HepG2 (cell line): ENCODE data around the gene BID. TPM values are rescaled to one million over a fixed set of nuclear protein-coding genes. Genes with fewer than 3 reads are reported as not detected.

Source experiments
- ATAC-seq: fragments of 200-7000 bp; cut with Tn5 transposase; 3 replicates; pipeline ENCODE4 v1.9.1; 2020; ENCODE audit warnings: mild to moderate bottlenecking, moderate library complexity
- BruUV-seq: library from RNA; stranded (reverse); fragments of 400-500 nt; replicated peaks from 2 replicates; lab custom pipeline; 2021; lab: Mats Ljungman, UMichigan
- CTCF ChIA-PET: fragments of 300-600 bp; formaldehyde crosslinking; extraction: SDS; loops from one replicate; lab custom pipeline; 2021; ENCODE audit warnings: low total read pairs, inconsistent platforms, low intra/inter-chr PET ratio; lab: Yijun Ruan, JAX
- POLR2A ChIA-PET: fragments of 350-600 bp; sonication (Branson Sonifier 250); formaldehyde crosslinking; loops from one replicate; lab custom pipeline; 2020; ENCODE audit warnings: antibody characterized with exemption, inconsistent platforms; lab: Yijun Ruan, JAX
- DNase-seq: peaks from one replicate; pipeline ENCODE4 v3.0.0-alpha.2; 2015; ENCODE audit warnings: low spot score
- FAIRE-seq: peaks from 3 replicates; lab custom pipeline; 2011; peaks lifted over from hg19 to GRCh38; lab: Jason Lieb, UNC
- H2AFZ ChIP-seq: one replicate; pipeline ENCODE4 v1.6.1; 2011; ENCODE audit warnings: low read length, inconsistent platforms
- H3K27ac ChIP-seq: fragments of 300-600 bp; 3 replicates; pipeline ENCODE4 v1.8.0; 2011; ENCODE audit warnings: mixed run types, mild to moderate bottlenecking, mixed read lengths, low read length, inconsistent platforms; ENCODE audit not compliant: insufficient read depth; ENCODE audit errors: extremely low read length
- H3K27me3 ChIP-seq, 2 experiments: fragments of 200-600 bp in 1 of 2; 2 replicates in 1 of 2; 3 replicates in 1 of 2; pipeline versions ENCODE4 v1.6.0 to v1.8.0; 2011; ENCODE audit warnings: low read length in 2 of 2, mild to moderate bottlenecking in 2 of 2, moderate library complexity in 2 of 2, inconsistent platforms in 1 of 2; ENCODE audit not compliant: insufficient read depth in 2 of 2, control insufficient read depth in 1 of 2
- H3K36me3 ChIP-seq, 2 experiments: fragments of 200-600 bp in 1 of 2; replicated peaks in 1 of 2; 2 replicates in 1 of 2; 3 replicates in 1 of 2; pipeline versions ENCODE4 v1.5.1 to v1.8.0; 2011; ENCODE audit warnings: low read length in 2 of 2, inconsistent platforms in 1 of 2; ENCODE audit not compliant: insufficient read depth in 2 of 2, control insufficient read depth in 1 of 2
- H3K4me1 ChIP-seq: 2 replicates; pipeline ENCODE4 v1.5.1; 2012; ENCODE audit warnings: low read length, inconsistent platforms; ENCODE audit not compliant: insufficient read depth
- H3K4me2 ChIP-seq: 2 replicates; pipeline ENCODE4 v1.6.0; 2011; ENCODE audit warnings: low read depth, low read length, inconsistent platforms
- H3K4me3 ChIP-seq, 3 experiments: fragments of 200-600 bp in 1 of 3; sonication (generic), shearing (Covaris generic) in 1 of 3; replicated peaks in 1 of 3; 2 replicates each; pipeline ENCODE4 v1.5.1; 2011 to 2016; ENCODE audit warnings: low read length in 3 of 3, inconsistent platforms in 2 of 3, low read depth in 2 of 3, mild to moderate bottlenecking in 2 of 3, control low read depth in 1 of 3, mixed read lengths in 1 of 3; ENCODE audit not compliant: insufficient read depth in 1 of 3
- H3K79me2 ChIP-seq: one replicate; pipeline ENCODE4 v1.6.1; 2011; ENCODE audit warnings: low read length, inconsistent platforms; ENCODE audit not compliant: insufficient read depth
- H3K9ac ChIP-seq: 2 replicates; pipeline ENCODE4 v1.6.0; 2011; ENCODE audit warnings: mild to moderate bottlenecking, low read depth, low read length, inconsistent platforms; ENCODE audit not compliant: insufficient read depth
- H3K9me3 ChIP-seq: 2 replicates; pipeline ENCODE4 v1.5.1; 2012; ENCODE audit warnings: mild to moderate bottlenecking, low read length
- H4K20me1 ChIP-seq: 2 replicates; pipeline ENCODE4 v1.6.0; 2011; ENCODE audit warnings: inconsistent platforms, mild to moderate bottlenecking, low read length, moderate library complexity; ENCODE audit not compliant: insufficient read depth
- CHD2 ChIP-seq: IDR thresholded peaks from 2 replicates; pipeline ENCODE4 v1.6.1; 2011; ENCODE audit warnings: low read depth, low read length, improper control_type of control experiment
- CREM ChIP-seq, 2 experiments: sonication (generic) in 1 of 2; formaldehyde crosslinking in 1 of 2; IDR thresholded peaks; 2 replicates each; pipeline versions ENCODE4 v1.4.0 to v1.6.1; 2016 to 2020; ENCODE audit warnings: antibody characterized with exemption in 1 of 2, mild to moderate bottlenecking in 1 of 2, missing genetic modification reagents in 1 of 2
- FIP1L1 ChIP-seq: fragments of 200-400 bp; formaldehyde crosslinking; IDR thresholded peaks from 2 replicates; pipeline ENCODE4 v1.6.1; 2018; ENCODE audit warnings: low read depth, mild to moderate bottlenecking, low read length, moderate library complexity, borderline replicate concordance; ENCODE audit not compliant: insufficient read depth
- GRHL1 ChIP-seq: sonication (generic); formaldehyde crosslinking; conservative IDR thresholded peaks from 2 replicates; pipeline ENCODE4 v1.8.0; 2022; ENCODE audit warnings: missing genetic modification reagents
- GZF1 ChIP-seq: sonication (generic); formaldehyde crosslinking; IDR thresholded peaks from 2 replicates; pipeline ENCODE4 v1.5.1; 2020; ENCODE audit warnings: mild to moderate bottlenecking, missing genetic modification reagents
- KLF15 ChIP-seq: sonication (generic); formaldehyde crosslinking; IDR thresholded peaks from 2 replicates; pipeline ENCODE4 v1.8.1; 2023; ENCODE audit warnings: borderline replicate concordance, mild to moderate bottlenecking, inconsistent platforms, missing genetic modification reagents, mixed read lengths
- KLF16 ChIP-seq, 2 experiments: sonication (generic) in 1 of 2; formaldehyde crosslinking in 1 of 2; IDR thresholded peaks; 2 replicates each; pipeline versions ENCODE4 v1.6.1 to v1.8.0; 2016 to 2023; ENCODE audit warnings: missing genetic modification reagents in 2 of 2, missing compliant biosample characterization in 1 of 2
- ZBTB39 ChIP-seq: sonication (generic); formaldehyde crosslinking; IDR thresholded peaks from 2 replicates; pipeline ENCODE4 v1.5.0; 2020; ENCODE audit warnings: missing genetic modification reagents
- ZNF225 ChIP-seq: sonication (generic); formaldehyde crosslinking; IDR thresholded peaks from 2 replicates; pipeline ENCODE4 v1.4.0; 2020; ENCODE audit warnings: mild to moderate bottlenecking, missing genetic modification reagents
- ZNF317 ChIP-seq: sonication (generic); formaldehyde crosslinking; IDR thresholded peaks from 2 replicates; pipeline ENCODE4 v1.5.0; 2020; ENCODE audit warnings: mild to moderate bottlenecking, missing genetic modification reagents
- ZNF572 ChIP-seq: sonication (generic); formaldehyde crosslinking; IDR thresholded peaks from 2 replicates; pipeline ENCODE4 v1.5.1; 2020; ENCODE audit warnings: mild to moderate bottlenecking, missing genetic modification reagents
- WGBS: methylation state at CpG from one replicate; pipeline ENCODE4 v1.1.6; 2017; ENCODE audit warnings: low lambda C conversion rate; 5-methylcytosine and 5-hydroxymethylcytosine counted together
- in situ Hi-C: cut with HindIII; loops from 2 replicates; pipeline ENCODE4 v1.10.0; 2017; ENCODE audit warnings: low pct_unique_long_range_greater_than_20kb; ENCODE audit not compliant: extremely low pct_ligation_motif_present
- intact Hi-C: fragments of 100-400 bp; cut with micrococcal nuclease; formaldehyde crosslinking; loops from one replicate; pipeline ENCODE4 v1.10.0; 2022; ENCODE audit not compliant: unreplicated experiment
- polyA plus RNA-seq, 8 experiments: library from polyadenylated mRNA; depleted of rRNA in 3 of 8; stranded (reverse) in 7 of 8; unstranded in 1 of 8; fragments of >200 nt; fragmentation: Illumina TruSeq in 4 of 8; extraction: Trizol in 4 of 8; gene quantifications; 2 replicates each; pipeline versions ENCODE4 v1.2.1 to v1.2.3, GENCODE V29; 2011 to 2016; ENCODE audit warnings: low read depth in 4 of 8, missing spikeins in 1 of 8, mixed read lengths in 1 of 8; ENCODE audit not compliant: insufficient read depth in 1 of 8
- total RNA-seq, 5 experiments: library from RNA; depleted of rRNA; stranded (reverse); fragments of >200 nt; fragmentation: Illumina TruSeq; extraction: Trizol; gene quantifications; 2 replicates each; pipeline ENCODE4 v1.2.3, GENCODE V29; 2016; ENCODE audit warnings: low read depth in 1 of 5
- TF ChIP-seq, protein P1 (sequence below): sonication (generic); formaldehyde crosslinking; IDR thresholded peaks from 2 replicates; pipeline ENCODE4 v1.4.0; 2020; ENCODE audit warnings: mild to moderate bottlenecking, missing genetic modification reagents
- TF ChIP-seq, protein P2 (sequence below): sonication (generic); formaldehyde crosslinking; IDR thresholded peaks from 2 replicates; pipeline ENCODE4 v1.4.0; 2020; ENCODE audit warnings: missing genetic modification reagents, borderline replicate concordance
- TF ChIP-seq, protein P3 (sequence below): sonication (generic); formaldehyde crosslinking; IDR thresholded peaks from 2 replicates; pipeline ENCODE4 v1.4.0; 2020; ENCODE audit warnings: missing genetic modification reagents, borderline replicate concordance
- TF ChIP-seq, protein P4 (sequence below), 2 experiments: fragments of 450-650 bp in 1 of 2; sonication (generic) in 1 of 2; formaldehyde crosslinking; IDR thresholded peaks; 2 replicates each; pipeline versions ENCODE4 v1.5.0 to v1.8.0; 2020 to 2022; ENCODE audit warnings: mild to moderate bottlenecking in 1 of 2, missing genetic modification reagents in 1 of 2

BID gene
- total and polyA plus RNA-seq, 2 of the 13 experiments (the other 11 are each of a cell fraction or from before 2014, with no cell fraction given) = 35.3 to 51.7 TPM

DNA sequence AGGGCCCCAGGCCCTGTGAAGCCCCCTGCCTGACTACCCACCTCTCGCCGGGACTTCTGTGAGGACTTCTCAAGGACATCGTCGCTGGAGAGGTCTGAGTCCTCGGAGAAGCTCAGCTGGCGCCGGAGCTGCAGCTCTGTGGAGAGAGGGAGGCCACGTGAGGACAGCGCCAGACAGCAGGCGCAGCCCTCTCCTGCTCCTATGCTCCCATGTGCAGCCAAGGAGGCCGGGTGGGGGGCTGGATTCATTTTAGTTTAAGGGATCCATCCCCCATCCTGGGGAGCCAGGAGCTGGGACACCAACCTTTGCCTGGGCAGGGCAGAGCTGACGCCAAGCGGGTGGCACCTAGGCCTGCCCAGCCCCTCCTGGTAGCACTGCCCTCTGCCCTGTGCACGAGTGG is 42.4 kb upstream of the BID start:
- DNase-seq = no peak
- Histone ChIP-seq H2AFZ (no peak overlapping the region), H3K4me1 (no peaks in the 10 kb centered on the region), H3K27ac (no peak overlapping the region), H3K79me2 (no peaks in the 10 kb centered on the region), H3K27me3 (no peaks in the 10 kb centered on the region), H3K36me3 (peaks cover 7 to 19% of the 10 kb centered on the region in 2 experiments; a peak in 4 of 5 replicates), H3K4me2 (no peak overlapping the region), H3K9me3 (no peaks in the 10 kb centered on the region), H3K4me3 (no peak overlapping the region), H3K9ac (no peak overlapping the region), H4K20me1 (no peaks in the 10 kb centered on the region)
- ChIA-PET POLR2A (no interaction called here), CTCF (no interaction called here)
- ATAC-seq = no peak
- no TSS peak for BruUV-seq
- TF ChIP-seq KLF15 (CRISPR knock-in tag) = no peak
- TF ChIP-seq ZBTB39 (CRISPR knock-in tag) = no peak
- no peak for TF ChIP-seq CHD2
- TF ChIP-seq, protein P1, sequence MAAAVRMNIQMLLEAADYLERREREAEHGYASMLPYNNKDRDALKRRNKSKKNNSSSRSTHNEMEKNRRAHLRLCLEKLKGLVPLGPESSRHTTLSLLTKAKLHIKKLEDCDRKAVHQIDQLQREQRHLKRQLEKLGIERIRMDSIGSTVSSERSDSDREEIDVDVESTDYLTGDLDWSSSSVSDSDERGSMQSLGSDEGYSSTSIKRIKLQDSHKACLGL (CRISPR knock-in tag) = no peak
- no peak for TF ChIP-seq ZNF572 (CRISPR knock-in tag)
- TF ChIP-seq FIP1L1 = no peak
- TF ChIP-seq CREM (IDR thresholded peaks at IDR 0.05) = no peak
- no peak for TF ChIP-seq CREM (CRISPR knock-in tag; IDR thresholded peaks at IDR 0.05)
- no peak for TF ChIP-seq GZF1
- no peak for TF ChIP-seq ZNF317 (CRISPR knock-in tag)
- TF ChIP-seq ZNF225 (CRISPR knock-in tag) = no peak
- TF ChIP-seq, protein P2, sequence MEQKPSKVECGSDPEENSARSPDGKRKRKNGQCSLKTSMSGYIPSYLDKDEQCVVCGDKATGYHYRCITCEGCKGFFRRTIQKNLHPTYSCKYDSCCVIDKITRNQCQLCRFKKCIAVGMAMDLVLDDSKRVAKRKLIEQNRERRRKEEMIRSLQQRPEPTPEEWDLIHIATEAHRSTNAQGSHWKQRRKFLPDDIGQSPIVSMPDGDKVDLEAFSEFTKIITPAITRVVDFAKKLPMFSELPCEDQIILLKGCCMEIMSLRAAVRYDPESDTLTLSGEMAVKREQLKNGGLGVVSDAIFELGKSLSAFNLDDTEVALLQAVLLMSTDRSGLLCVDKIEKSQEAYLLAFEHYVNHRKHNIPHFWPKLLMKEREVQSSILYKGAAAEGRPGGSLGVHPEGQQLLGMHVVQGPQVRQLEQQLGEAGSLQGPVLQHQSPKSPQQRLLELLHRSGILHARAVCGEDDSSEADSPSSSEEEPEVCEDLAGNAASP (CRISPR knock-in tag) = no peak
- TF ChIP-seq GRHL1 (CRISPR knock-in tag) = no peak
- TF ChIP-seq, protein P3, sequence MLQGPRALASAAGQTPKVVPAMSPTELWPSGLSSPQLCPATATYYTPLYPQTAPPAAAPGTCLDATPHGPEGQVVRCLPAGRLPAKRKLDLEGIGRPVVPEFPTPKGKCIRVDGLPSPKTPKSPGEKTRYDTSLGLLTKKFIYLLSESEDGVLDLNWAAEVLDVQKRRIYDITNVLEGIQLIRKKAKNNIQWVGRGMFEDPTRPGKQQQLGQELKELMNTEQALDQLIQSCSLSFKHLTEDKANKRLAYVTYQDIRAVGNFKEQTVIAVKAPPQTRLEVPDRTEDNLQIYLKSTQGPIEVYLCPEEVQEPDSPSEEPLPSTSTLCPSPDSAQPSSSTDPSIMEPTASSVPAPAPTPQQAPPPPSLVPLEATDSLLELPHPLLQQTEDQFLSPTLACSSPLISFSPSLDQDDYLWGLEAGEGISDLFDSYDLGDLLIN (CRISPR knock-in tag) = no peak
- TF ChIP-seq, protein P4, sequence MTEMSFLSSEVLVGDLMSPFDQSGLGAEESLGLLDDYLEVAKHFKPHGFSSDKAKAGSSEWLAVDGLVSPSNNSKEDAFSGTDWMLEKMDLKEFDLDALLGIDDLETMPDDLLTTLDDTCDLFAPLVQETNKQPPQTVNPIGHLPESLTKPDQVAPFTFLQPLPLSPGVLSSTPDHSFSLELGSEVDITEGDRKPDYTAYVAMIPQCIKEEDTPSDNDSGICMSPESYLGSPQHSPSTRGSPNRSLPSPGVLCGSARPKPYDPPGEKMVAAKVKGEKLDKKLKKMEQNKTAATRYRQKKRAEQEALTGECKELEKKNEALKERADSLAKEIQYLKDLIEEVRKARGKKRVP (CRISPR knock-in tag; IDR thresholded peaks at IDR 0.05) = no peak
- no peak for TF ChIP-seq KLF16 (CRISPR knock-in tag; IDR thresholded peaks at IDR 0.05)
- 98% methylated on average over 8 of the region's 14 CpGs for WGBS
- in situ Hi-C loops = no loop called here
- FAIRE-seq = no peak
- intact Hi-C loops = no loop called here
